Hepatic stellate cell (primary cell): ENCODE measurements around the gene PARVG.

Experiments used
- DNase-seq: peaks from one replicate; pipeline ENCODE4 v3.0.0; 2011; ENCODE audit warnings: low spot score

Gene PARVG

GRCh38 chr22:44154436-44154942 lies 26.2 kb upstream of the PARVG start:
- DNase-seq: no peak

- no peak for DNase-seq
Measured at GRCh38 chr22:44155115-44155514, 25.6 kb upstream of the PARVG start.

- DNase-seq: no peak
Measured at GRCh38 chr22:44157916-44158618, 22.7 kb upstream of the PARVG start.

- no peak for DNase-seq
Measured at GRCh38 chr22:44158816-44159215, 21.9 kb upstream of the PARVG start.

- no peak for DNase-seq
Measured at GRCh38 chr22:44159221-44159620, 21.5 kb upstream of the PARVG start.

GRCh38 chr22:44159811-44160210 lies 20.9 kb upstream of the PARVG start:
- DNase-seq: no peak

- DNase-seq: no peak
Measured at GRCh38 chr22:44160421-44160820, 20.3 kb upstream of the PARVG start.

- no peak for DNase-seq
Measured at GRCh38 chr22:44161673-44162072, 19.1 kb upstream of the PARVG start.

- DNase-seq: no peak
Measured at GRCh38 chr22:44162960-44163359, 17.8 kb upstream of the PARVG start.

- DNase-seq: no peak
Measured at GRCh38 chr22:44163536-44163935, 17.2 kb upstream of the PARVG start.

GRCh38 chr22:44164031-44164430 lies 16.7 kb upstream of the PARVG start:
- DNase-seq: no peak

GRCh38 chr22:44165286-44165874 lies 15.3 kb upstream of the PARVG start:
- DNase-seq: no peak

GRCh38 chr22:44166498-44167276 lies 14.0 kb upstream of the PARVG start:
- no peak for DNase-seq

- DNase-seq: no peak
Measured at GRCh38 chr22:44167501-44167900, 13.2 kb upstream of the PARVG start.

GRCh38 chr22:44168206-44168605 lies 12.5 kb upstream of the PARVG start:
- no peak for DNase-seq

GRCh38 chr22:44170470-44170869 lies 10.3 kb upstream of the PARVG start:
- no peak for DNase-seq

GRCh38 chr22:44171561-44171960 lies 9.2 kb upstream of the PARVG start:
- no peak for DNase-seq

- no peak for DNase-seq
Measured at GRCh38 chr22:44172370-44173108, 8.2 kb upstream of the PARVG start.

- DNase-seq: no peak
Measured at GRCh38 chr22:44173154-44173553, 7.6 kb upstream of the PARVG start.

- no peak for DNase-seq
Measured at GRCh38 chr22:44175676-44176075, 5.0 kb upstream of the PARVG start.

GRCh38 chr22:44179196-44179988 lies 1.3 kb upstream of the PARVG start:
- DNase-seq: no peak
